Posterior cingulate gyrus (tissue), 11 donors: Measurements from ENCODE around the gene CYP2C19.
"Not testable (repeated sequence)": the region's sequence is repeated elsewhere in the genome, so short reads cannot be mapped to it uniquely, and the experiment has no call there.

Source experiments
- DNase-seq, 10 donors: peaks; one replicate each; pipeline versions ENCODE4 v3.0.0 to v3.0.0-alpha.2; 2020 to 2021; ENCODE audit warnings: mixed read lengths in 3 of 10
- intact Hi-C: fragments of 100-400 bp; cut with DNase I; formaldehyde crosslinking; loops from one replicate; pipeline ENCODE4 v1.15.1; 2023

CYP2C19 gene

GRCh38 chr10:94762393-94762792, at the start of gene CYP2C19:
Gene CYP2C19, plus strand, starts transcription at chr10:94762681. Its CDS starts 25 bp downstream, at chr10:94762706.
- DNase-seq: no peak
- intact Hi-C loops: no loop called here

- intact Hi-C loops: no loop called here
- DNase-seq: no peak
Measured at GRCh38 chr10:94725871-94726270, 36.6 kb upstream of the CYP2C19 start.

- intact Hi-C loops: no loop called here
- no peak for DNase-seq
Measured at GRCh38 chr10:94735197-94735596, 27.3 kb upstream of the CYP2C19 start.

GRCh38 chr10:94738588-94738987, 23.9 kb upstream of the CYP2C19 start:
- intact Hi-C loops: no loop called here
- DNase-seq: no peak

DNA sequence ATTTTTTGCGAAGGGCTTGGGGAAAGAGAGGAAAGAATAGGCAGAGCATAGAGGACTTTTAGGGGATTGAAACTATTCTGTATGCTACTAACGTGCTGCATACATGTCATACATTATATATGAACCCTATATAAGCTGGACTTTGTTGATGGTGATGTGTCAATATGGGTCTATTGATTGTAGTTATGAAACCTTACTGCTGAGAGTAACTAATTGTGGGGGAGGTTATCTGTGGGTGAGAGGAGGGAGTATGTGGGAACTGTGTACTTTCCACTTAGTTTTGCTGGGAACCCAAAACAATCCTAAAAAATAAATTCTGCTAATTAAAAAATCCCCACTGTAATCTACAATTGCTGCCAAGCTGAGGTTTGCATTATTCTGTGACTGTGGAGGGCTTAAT, 15.3 kb upstream of the CYP2C19 start:
- intact Hi-C loops: no loop called here
- no peak for DNase-seq

GRCh38 chr10:94747838-94748237, 14.6 kb upstream of the CYP2C19 start:
- intact Hi-C loops: no loop called here
- DNase-seq: no peak

GRCh38 chr10:94757916-94758315, 4.6 kb upstream of the CYP2C19 start:
- intact Hi-C loops: no loop called here
- no peak for DNase-seq

- no peak for DNase-seq
- intact Hi-C loops: no loop called here
Measured at GRCh38 chr10:94760586-94761178, 1.8 kb upstream of the CYP2C19 start.

DNA sequence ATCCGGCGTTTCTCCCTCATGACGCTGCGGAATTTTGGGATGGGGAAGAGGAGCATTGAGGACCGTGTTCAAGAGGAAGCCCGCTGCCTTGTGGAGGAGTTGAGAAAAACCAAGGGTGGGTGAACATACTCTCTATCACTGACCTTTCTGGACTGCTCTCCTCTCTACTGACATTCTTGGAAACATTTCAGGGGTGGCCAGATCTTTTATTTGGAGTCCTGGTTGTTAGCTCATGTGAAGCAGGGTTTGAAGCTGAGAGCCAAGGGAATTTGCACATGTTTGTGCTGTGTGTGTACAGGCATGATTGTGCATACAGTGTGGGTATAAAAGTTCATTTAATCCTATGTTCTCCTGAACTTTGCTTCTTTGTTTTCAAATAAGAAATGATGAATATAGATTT, 12.9 kb downstream of the CYP2C19 start:
- intact Hi-C loops, DNase-seq: not testable (repeated sequence)

DNA sequence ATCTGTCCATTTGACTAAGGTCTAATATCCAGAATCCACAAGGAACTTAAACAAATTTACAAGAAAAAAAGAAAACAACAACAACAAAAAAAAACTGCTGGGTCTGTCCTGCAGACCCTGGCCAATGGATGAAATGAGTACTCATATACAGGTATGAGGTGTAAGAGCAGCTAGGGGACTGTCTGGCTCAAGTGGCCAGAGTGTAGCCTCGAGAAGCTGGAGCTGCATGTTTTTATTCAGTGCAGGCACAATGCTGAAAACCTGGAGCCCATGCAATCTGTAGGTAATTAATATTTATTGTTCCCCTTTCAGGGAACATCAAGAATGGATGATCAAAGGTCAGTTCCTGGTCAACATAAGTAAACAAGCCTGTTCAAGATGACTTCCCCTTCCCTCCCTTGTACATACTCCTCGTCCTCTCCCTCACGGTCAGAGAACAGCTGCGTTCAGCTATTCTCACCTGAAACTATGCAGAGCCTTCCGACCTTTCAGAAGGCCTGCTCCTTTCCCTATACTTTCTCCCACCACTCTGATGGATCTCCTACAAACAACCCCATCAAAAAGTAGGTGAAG, 15.5 kb downstream of the CYP2C19 start:
- intact Hi-C loops: no loop called here
- DNase-seq: no peak

DNA sequence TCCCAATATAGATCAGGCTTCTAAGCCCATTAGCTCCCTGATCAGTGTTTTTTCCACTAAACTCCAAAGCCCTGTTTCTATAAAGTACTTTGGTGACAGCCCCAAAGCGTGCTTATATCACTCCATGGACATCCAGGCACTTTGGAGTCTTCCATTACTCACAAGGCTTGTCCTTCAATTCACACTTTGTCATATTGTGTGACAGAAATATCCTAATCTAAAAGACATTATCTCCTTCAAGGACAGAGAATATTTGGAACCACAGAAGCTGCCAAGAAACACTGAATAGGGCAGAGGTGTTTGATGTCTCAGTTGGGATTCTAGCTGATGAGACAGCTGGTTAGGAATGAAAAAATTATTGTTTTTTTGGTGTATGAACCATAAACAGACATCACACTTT, 18.4 kb downstream of the CYP2C19 start:
- intact Hi-C loops: no loop called here
- DNase-seq: no peak

DNA sequence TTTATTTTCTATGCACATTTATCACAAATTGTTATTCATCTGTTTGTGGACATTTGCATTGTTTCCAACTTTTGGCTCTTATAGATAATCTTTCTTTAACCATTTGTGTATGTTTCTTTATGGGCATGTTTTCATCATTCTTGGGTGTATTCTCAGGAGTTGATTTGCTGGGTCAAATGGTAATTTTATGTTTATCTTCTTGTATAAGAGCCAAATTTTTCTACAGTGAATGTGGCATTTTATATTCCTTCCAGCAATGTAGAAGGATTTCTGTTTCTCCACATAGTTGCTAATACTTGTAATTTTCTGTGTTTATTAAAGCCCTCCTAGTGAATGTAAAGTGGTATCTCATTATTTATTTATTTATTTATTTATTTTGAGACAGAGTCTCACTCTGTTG, 21.8 kb downstream of the CYP2C19 start:
- no peak for DNase-seq
- intact Hi-C loops: no loop called here

DNA sequence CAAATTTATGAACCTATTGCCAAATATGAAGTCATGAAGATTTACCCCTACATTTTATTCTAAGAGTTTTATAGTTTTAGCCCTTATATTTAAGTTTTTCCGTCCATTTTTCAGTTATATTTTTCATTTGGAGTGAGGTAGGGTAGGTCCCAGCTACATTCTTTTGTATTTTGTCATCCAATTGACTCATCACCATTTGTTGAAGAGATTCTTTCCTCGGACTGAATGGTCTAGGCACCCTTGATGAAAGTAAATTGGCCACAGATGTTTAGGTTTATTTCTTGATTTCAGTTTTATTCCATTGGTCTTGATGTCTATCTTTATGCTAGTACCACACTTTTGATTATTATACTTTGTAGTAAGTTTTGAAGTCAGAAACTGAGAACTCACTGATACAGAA, 22.7 kb downstream of the CYP2C19 start:
- intact Hi-C loops: no loop called here
- no peak for DNase-seq

GRCh38 chr10:94800551-94800950, 38.1 kb downstream of the CYP2C19 start:
- intact Hi-C loops, DNase-seq: not testable (repeated sequence)

DNA sequence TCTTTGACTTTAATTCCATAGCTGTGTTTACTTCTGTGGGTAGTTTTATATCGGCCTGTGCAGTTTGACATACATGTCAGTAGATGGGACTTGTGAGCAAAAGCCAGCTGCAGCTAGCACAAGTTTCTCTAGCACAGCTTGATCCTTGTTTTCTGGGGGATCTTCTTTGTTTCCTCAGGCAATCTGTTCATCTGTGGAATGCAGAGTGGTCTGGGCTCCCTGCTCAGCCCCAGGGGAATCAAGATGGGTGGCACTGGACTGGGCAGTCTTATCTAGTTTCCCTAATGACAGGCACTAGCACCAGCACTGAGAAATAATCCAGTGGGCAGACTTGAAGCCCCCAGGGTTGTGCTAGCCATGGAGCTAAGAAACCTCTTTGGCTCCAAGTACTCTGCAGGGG, 40.8 kb downstream of the CYP2C19 start:
- DNase-seq: no peak
- intact Hi-C loops: no loop called here

GRCh38 chr10:94830025-94830424, 67.5 kb downstream of the CYP2C19 start:
- intact Hi-C loops: not testable (repeated sequence)

DNA sequence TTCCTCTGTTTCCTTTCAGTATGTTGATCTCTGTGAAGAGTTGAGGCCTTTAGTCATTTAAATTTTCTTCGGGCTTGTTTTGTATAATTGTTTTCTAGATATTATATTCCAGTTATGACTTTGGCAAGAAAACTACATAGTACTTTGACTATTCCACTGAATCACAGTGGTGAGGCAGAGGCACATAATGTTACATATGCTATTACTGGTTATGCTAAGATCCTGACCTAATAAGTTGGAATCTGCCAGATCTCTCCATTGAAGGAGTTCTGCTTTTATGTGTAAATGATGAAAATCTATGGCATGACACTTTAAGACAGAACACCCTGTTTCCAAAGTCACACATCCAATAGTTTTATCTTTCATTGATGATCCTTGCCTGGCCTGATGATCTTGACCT, 83.7 kb downstream of the CYP2C19 start:
- no peak for DNase-seq
- intact Hi-C loops: no loop called here

More at GRCh38 chr10:94830025-94830424, 67.5 kb downstream of the CYP2C19 start:
- peak in 1 of 10 donors; percentile 44 for DNase-seq

- intact Hi-C loops: no loop called here
- no peak for DNase-seq
Measured at GRCh38 chr10:94850766-94851165, 88.3 kb downstream of the CYP2C19 start.

DNA sequence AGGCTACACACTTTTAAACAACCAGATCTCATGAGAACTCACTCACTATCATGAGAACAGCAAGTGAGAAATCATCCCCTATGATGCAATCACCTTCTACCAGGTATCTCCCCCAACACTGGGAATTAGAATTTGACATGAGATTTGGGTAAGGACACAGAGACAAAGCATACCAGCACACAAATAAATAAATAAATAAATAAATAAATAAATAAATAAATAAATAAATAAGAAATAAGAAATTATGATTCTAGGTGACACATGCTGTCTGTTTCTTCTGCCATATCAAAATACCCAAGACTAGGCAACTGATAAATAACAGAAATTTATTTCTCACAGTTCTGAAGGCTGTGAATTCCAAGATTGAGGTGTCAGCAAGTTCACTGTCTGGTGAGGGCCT, 88.8 kb downstream of the CYP2C19 start:
- DNase-seq: no peak
- intact Hi-C loops: no loop called here

GRCh38 chr10:94852438-94852837, 90.0 kb downstream of the CYP2C19 start:
- intact Hi-C loops: no loop called here
- DNase-seq: no peak

DNA sequence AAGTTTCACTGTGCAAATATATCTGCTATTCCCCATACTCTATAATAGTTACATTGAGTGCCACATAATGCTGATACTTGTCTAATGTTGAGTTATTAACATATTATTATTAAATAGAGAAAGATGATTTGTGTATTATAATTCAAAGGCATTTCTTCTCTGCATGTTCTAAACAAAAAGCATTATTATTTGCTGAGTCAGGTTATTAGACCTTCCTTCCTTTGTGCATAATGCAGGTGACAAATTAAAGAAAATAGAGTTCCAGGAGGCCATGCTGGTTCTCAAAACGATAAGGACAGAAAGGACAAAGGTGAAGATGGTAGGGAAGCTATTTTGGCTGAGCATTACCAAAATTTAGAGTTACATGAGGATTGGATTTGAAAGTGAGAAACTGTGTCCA, 90.6 kb downstream of the CYP2C19 start:
- DNase-seq: no peak
- intact Hi-C loops: no loop called here

GRCh38 chr10:94858005-94858404, 95.5 kb downstream of the CYP2C19 start:
- no peak for DNase-seq

GRCh38 chr10:94859086-94859485, 96.6 kb downstream of the CYP2C19 start:
- intact Hi-C loops: no loop called here
- DNase-seq: no peak

More at GRCh38 chr10:94858005-94858404, 95.5 kb downstream of the CYP2C19 start:
- intact Hi-C loops: no loop called here
